BLaER1 (cell line): Measurements from ENCODE around the gene GLOD4.

ENCODE experiments used
- H3K27ac ChIP-seq: shearing (Covaris generic); formaldehyde crosslinking; 2 replicates; pipeline ENCODE4 v1.8.1; 2022
- H3K27me3 ChIP-seq: shearing (Covaris generic); formaldehyde crosslinking; 2 replicates; pipeline ENCODE4 v1.8.1; 2022
- H3K36me3 ChIP-seq: shearing (Covaris generic); formaldehyde crosslinking; 2 replicates; pipeline ENCODE4 v1.8.1; 2022
- H3K4me1 ChIP-seq: shearing (Covaris generic); formaldehyde crosslinking; 2 replicates; pipeline ENCODE4 v1.8.1; 2022
- H3K4me2 ChIP-seq: shearing (Covaris generic); formaldehyde crosslinking; 2 replicates; pipeline ENCODE4 v1.8.1; 2022
- H3K4me3 ChIP-seq: shearing (Covaris generic); formaldehyde crosslinking; 2 replicates; pipeline ENCODE4 v1.8.1; 2022
- H3K9ac ChIP-seq: shearing (Covaris generic); formaldehyde crosslinking; 2 replicates; pipeline ENCODE4 v1.8.1; 2022
- H3K9me3 ChIP-seq: shearing (Covaris generic); formaldehyde crosslinking; 2 replicates; pipeline ENCODE4 v1.8.1; 2022
- H4K20me1 ChIP-seq: shearing (Covaris generic); formaldehyde crosslinking; 2 replicates; pipeline ENCODE4 v1.8.1; 2022
- Cebpa-rat ChIP-seq: shearing (Covaris generic); IDR thresholded peaks from 2 replicates; pipeline ENCODE4 v1.8.1; 2022

The GLOD4 gene

DNA sequence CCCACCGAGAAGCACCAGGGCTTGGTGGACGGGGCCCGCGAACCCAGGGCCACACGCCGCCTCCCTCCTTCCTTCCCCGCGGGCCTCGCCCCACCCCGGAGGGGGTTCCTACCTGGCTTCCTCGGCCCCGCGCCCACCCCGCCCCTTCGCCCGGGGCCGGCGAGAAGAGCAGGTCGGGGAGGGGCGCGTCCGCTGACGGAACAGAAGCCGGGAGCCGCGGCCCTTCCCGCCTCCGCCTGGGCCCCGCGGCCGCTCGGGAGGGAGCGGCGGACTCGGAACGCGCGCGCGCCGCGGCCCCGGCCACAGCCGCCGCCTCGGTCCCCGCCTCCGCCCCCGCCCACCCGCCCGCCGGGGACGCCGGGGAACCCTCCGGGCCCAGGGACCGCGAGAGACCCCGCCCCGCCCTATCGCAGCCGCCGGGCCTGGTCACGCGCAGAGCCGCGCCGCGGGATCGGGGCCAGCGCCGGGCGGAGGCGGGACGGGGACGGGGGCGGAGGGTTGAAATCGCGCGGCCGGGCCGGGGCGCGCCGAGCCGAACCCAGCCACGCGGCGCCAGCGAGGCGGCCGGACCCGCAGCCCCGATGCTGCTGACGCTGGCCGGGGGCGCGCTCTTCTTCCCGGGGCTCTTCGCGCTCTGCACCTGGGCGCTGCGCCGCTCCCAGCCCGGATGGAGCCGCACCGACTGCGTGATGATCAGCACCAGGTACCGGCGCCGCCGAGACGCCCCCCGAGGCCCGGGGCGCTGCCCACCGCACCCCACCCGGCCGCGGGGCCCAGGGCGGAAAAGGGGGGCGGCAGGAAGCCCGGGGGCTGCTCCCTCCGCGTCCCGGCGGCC lies 49.8 kb downstream of the GLOD4 start, which contains the start of gene TLCD3A:
TLCD3A (plus strand) TSS at position 530 of the 835 bp plus-strand sequence; CDS start at position 582, 52 bp downstream.
- TF ChIP-seq Cebpa-rat = no peak
- peaks cover 28% of the 10 kb centered on the region for H3K4me1 ChIP-seq
- no peaks in the 10 kb centered on the region for H3K9me3 ChIP-seq
- H3K9ac ChIP-seq = peak within 1 kb of the TSS; percentile 94
- H3K36me3 ChIP-seq = peaks cover 25% of the 10 kb centered on the region
- peak within 1 kb of the TSS; percentile 95 for H3K4me2 ChIP-seq
- peaks cover 19% of the 10 kb centered on the region; the same call in 1 of the 2 replicates for H4K20me1 ChIP-seq
- no peaks in the 10 kb centered on the region for H3K27me3 ChIP-seq
- peak within 1 kb of the TSS; percentile 91 for H3K27ac ChIP-seq
- peak within 1 kb of the TSS; percentile 95 for H3K4me3 ChIP-seq

- TF ChIP-seq Cebpa-rat = no peak
- Histone ChIP-seq H3K27ac (peak overlapping the region; percentile 76), H3K4me2 (peak overlapping the region; percentile 95), H3K4me1 (peaks cover 28% of the 10 kb centered on the region), H3K27me3 (no peaks in the 10 kb centered on the region), H3K36me3 (peaks cover 21% of the 10 kb centered on the region), H3K4me3 (peak overlapping the region; percentile 95), H3K9ac (peak overlapping the region; percentile 94), H4K20me1 (peaks cover 19% of the 10 kb centered on the region; the same call in 1 of the 2 replicates), H3K9me3 (no peaks in the 10 kb centered on the region)
Observed at GRCh38 chr17:731644-732066, 50.4 kb downstream of the GLOD4 start.

- H3K4me2 ChIP-seq = no peak overlapping the region
- H3K27ac ChIP-seq = no peak overlapping the region
- no peak for TF ChIP-seq Cebpa-rat
- no peak overlapping the region for H3K9ac ChIP-seq
- H3K36me3 ChIP-seq = no peaks in the 10 kb centered on the region
- no peaks in the 10 kb centered on the region for H3K27me3 ChIP-seq
- no peaks in the 10 kb centered on the region for H3K9me3 ChIP-seq
- H4K20me1 ChIP-seq = peaks cover 6% of the 10 kb centered on the region; the same call in 1 of the 2 replicates
- peaks cover 20% of the 10 kb centered on the region for H3K4me1 ChIP-seq
- no peak overlapping the region for H3K4me3 ChIP-seq
Observed at GRCh38 chr17:728911-729310, 53.2 kb downstream of the GLOD4 start.

DNA sequence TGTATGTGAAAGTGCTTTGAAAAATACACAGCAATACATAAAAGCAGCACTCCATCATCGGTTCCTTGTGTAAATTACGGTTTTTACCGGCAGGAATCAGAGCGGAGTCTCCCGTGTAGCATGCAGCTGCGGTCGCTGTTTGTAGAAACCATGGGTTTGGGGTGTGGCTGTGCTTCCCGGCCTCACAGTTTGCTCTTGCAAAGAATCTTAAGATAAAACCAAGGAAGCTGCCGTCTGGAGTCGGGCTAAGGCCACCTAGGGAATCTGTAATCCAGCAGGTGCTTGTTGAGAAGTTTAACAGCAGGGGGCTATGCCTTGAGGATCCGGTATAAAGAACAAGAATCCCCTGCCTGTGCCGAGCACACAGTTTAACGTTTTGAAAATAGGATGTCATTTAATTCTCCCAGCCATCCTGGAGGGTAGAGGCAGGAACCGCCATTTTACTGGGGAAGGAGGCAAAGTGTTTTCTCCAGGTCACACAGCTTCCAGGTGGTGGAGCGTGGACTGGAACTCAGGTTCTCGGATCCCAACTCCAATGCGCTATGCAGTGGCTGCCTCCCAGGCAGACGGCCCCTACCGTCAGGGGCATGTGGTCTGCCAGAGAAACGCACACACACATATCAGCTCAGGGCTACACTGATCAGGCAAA lies 55.7 kb downstream of the GLOD4 start:
- no peak overlapping the region for H3K27ac ChIP-seq
- no peak for TF ChIP-seq Cebpa-rat
- H3K27me3 ChIP-seq = no peaks in the 10 kb centered on the region
- no peak overlapping the region for H3K4me3 ChIP-seq
- no peaks in the 10 kb centered on the region for H3K36me3 ChIP-seq
- H3K9ac ChIP-seq = no peak overlapping the region
- no peaks in the 10 kb centered on the region for H3K9me3 ChIP-seq
- H4K20me1 ChIP-seq = no peaks in the 10 kb centered on the region
- no peak overlapping the region for H3K4me2 ChIP-seq
- peaks cover 6% of the 10 kb centered on the region for H3K4me1 ChIP-seq

- no peaks in the 10 kb centered on the region for H3K36me3 ChIP-seq
- no peaks in the 10 kb centered on the region for H3K4me1 ChIP-seq
- no peaks in the 10 kb centered on the region for H3K27me3 ChIP-seq
- H3K9ac ChIP-seq = no peak overlapping the region
- H3K9me3 ChIP-seq = no peaks in the 10 kb centered on the region
- no peak overlapping the region for H3K4me3 ChIP-seq
- H3K4me2 ChIP-seq = no peak overlapping the region
- H3K27ac ChIP-seq = no peak overlapping the region
- TF ChIP-seq Cebpa-rat = no peak
- no peaks in the 10 kb centered on the region for H4K20me1 ChIP-seq
Observed at GRCh38 chr17:725746-726145, 56.3 kb downstream of the GLOD4 start.

- no peak for TF ChIP-seq Cebpa-rat
- H3K4me3 ChIP-seq = no peak overlapping the region
- no peak overlapping the region for H3K9ac ChIP-seq
- no peaks in the 10 kb centered on the region for H4K20me1 ChIP-seq
- no peaks in the 10 kb centered on the region for H3K36me3 ChIP-seq
- no peaks in the 10 kb centered on the region for H3K4me1 ChIP-seq
- no peak overlapping the region for H3K4me2 ChIP-seq
- H3K9me3 ChIP-seq = no peaks in the 10 kb centered on the region
- no peaks in the 10 kb centered on the region for H3K27me3 ChIP-seq
- H3K27ac ChIP-seq = no peak overlapping the region
Observed at GRCh38 chr17:725084-725483, 57.0 kb downstream of the GLOD4 start.

GRCh38 chr17:721540-721937 lies 60.5 kb downstream of the GLOD4 start:
- Histone ChIP-seq H3K27me3 (no peaks in the 10 kb centered on the region), H3K4me3 (no peak overlapping the region), H3K4me1 (no peaks in the 10 kb centered on the region), H3K9ac (no peak overlapping the region), H3K4me2 (no peak overlapping the region), H3K36me3 (no peaks in the 10 kb centered on the region; the same call in 1 of the 2 replicates), H4K20me1 (no peaks in the 10 kb centered on the region), H3K9me3 (no peaks in the 10 kb centered on the region), H3K27ac (no peak overlapping the region)
- no peak for TF ChIP-seq Cebpa-rat

- Histone ChIP-seq H3K9me3 (no peaks in the 10 kb centered on the region), H3K27ac (no peak overlapping the region), H3K4me2 (no peak overlapping the region), H3K4me1 (peaks cover 6% of the 10 kb centered on the region), H3K9ac (no peak overlapping the region), H3K4me3 (no peak overlapping the region), H3K36me3 (no peaks in the 10 kb centered on the region; the same call in 1 of the 2 replicates), H4K20me1 (no peaks in the 10 kb centered on the region), H3K27me3 (no peaks in the 10 kb centered on the region)
- TF ChIP-seq Cebpa-rat = no peak
Observed at GRCh38 chr17:720706-721539, 61.2 kb downstream of the GLOD4 start.

- peaks cover 26% of the 10 kb centered on the region for H3K4me1 ChIP-seq
Observed at GRCh38 chr17:718075-718474, 64.0 kb downstream of the GLOD4 start.

More at GRCh38 chr17:718075-718474, 64.0 kb downstream of the GLOD4 start:
- TF ChIP-seq Cebpa-rat = no peak
- H4K20me1 ChIP-seq = peaks cover 12% of the 10 kb centered on the region
- no peaks in the 10 kb centered on the region; the same call in 1 of the 2 replicates for H3K36me3 ChIP-seq
- no peak overlapping the region for H3K9ac ChIP-seq
- no peak overlapping the region for H3K4me2 ChIP-seq
- no peak overlapping the region for H3K4me3 ChIP-seq
- no peak overlapping the region for H3K27ac ChIP-seq
- H3K27me3 ChIP-seq = peaks cover 4% of the 10 kb centered on the region; the same call in 1 of the 2 replicates
- no peaks in the 10 kb centered on the region for H3K9me3 ChIP-seq
